Mucosa of stomach (tissue), 1 donor: ENCODE results near the gene OTUB2.

ENCODE experiments used
- H3K27me3 ChIP-seq: one replicate; pipeline ENCODE4 v1.7.0; 2013; ENCODE audit warnings: mild to moderate bottlenecking, low read length; ENCODE audit not compliant: control insufficient read depth, insufficient read depth
- H3K36me3 ChIP-seq: one replicate; pipeline ENCODE4 v1.7.0; 2013; ENCODE audit warnings: low read length; ENCODE audit not compliant: control insufficient read depth, insufficient read depth
- H3K4me1 ChIP-seq: one replicate; pipeline ENCODE4 v1.7.0; 2013; ENCODE audit warnings: mild to moderate bottlenecking, low read length; ENCODE audit not compliant: control insufficient read depth, insufficient read depth
- H3K4me3 ChIP-seq: one replicate; pipeline ENCODE4 v1.7.0; 2013; ENCODE audit warnings: low read length
- H3K9ac ChIP-seq: one replicate; pipeline ENCODE4 v1.7.0; 2013; ENCODE audit warnings: mild to moderate bottlenecking, low read length, moderate library complexity
- H3K9me3 ChIP-seq: one replicate; pipeline ENCODE4 v1.7.0; 2013; ENCODE audit warnings: mild to moderate bottlenecking, low read length, moderate library complexity; ENCODE audit not compliant: control insufficient read depth
- donor health status: Pancreatic carcinoma.

OTUB2 gene

GRCh38 chr14:94046696-94047250 is 20.6 kb downstream of the OTUB2 start:
- no peaks in the 10 kb centered on the region for H3K27me3 ChIP-seq
- H3K36me3 ChIP-seq: peaks cover 21% of the 10 kb centered on the region
- H3K9me3 ChIP-seq: no peaks in the 10 kb centered on the region
- no peak overlapping the region for H3K4me3 ChIP-seq
- no peaks in the 10 kb centered on the region for H3K4me1 ChIP-seq
- no peak overlapping the region for H3K9ac ChIP-seq

- Histone ChIP-seq H3K27me3 (no peaks in the 10 kb centered on the region), H3K36me3 (peaks cover 21% of the 10 kb centered on the region), H3K9ac (no peak overlapping the region), H3K4me1 (no peaks in the 10 kb centered on the region), H3K9me3 (no peaks in the 10 kb centered on the region), H3K4me3 (no peak overlapping the region)
These were observed 21.4 kb downstream of the OTUB2 start for GRCh38 chr14:94047581-94047980.

- Histone ChIP-seq H3K27me3 (no peaks in the 10 kb centered on the region), H3K9me3 (no peaks in the 10 kb centered on the region), H3K4me3 (no peak overlapping the region), H3K4me1 (no peaks in the 10 kb centered on the region), H3K36me3 (peaks cover 21% of the 10 kb centered on the region), H3K9ac (no peak overlapping the region)
These were observed 22.8 kb downstream of the OTUB2 start for GRCh38 chr14:94048691-94049624.

GRCh38 chr14:94049625-94050023 is 23.5 kb downstream of the OTUB2 start:
- H3K9ac ChIP-seq: no peak overlapping the region
- no peak overlapping the region for H3K4me3 ChIP-seq
- no peaks in the 10 kb centered on the region for H3K27me3 ChIP-seq
- no peaks in the 10 kb centered on the region for H3K9me3 ChIP-seq
- H3K4me1 ChIP-seq: no peaks in the 10 kb centered on the region
- H3K36me3 ChIP-seq: peaks cover 21% of the 10 kb centered on the region

GRCh38 chr14:94050231-94050880 is 24.2 kb downstream of the OTUB2 start:
- no peaks in the 10 kb centered on the region for H3K9me3 ChIP-seq
- H3K9ac ChIP-seq: no peak overlapping the region
- no peaks in the 10 kb centered on the region for H3K4me1 ChIP-seq
- no peak overlapping the region for H3K4me3 ChIP-seq
- H3K36me3 ChIP-seq: peaks cover 19% of the 10 kb centered on the region
- H3K27me3 ChIP-seq: no peaks in the 10 kb centered on the region

GRCh38 chr14:94051115-94051514 is 25.0 kb downstream of the OTUB2 start:
- no peak overlapping the region for H3K9ac ChIP-seq
- H3K36me3 ChIP-seq: peaks cover 16% of the 10 kb centered on the region
- no peak overlapping the region for H3K4me3 ChIP-seq
- no peaks in the 10 kb centered on the region for H3K27me3 ChIP-seq
- H3K9me3 ChIP-seq: no peaks in the 10 kb centered on the region
- no peaks in the 10 kb centered on the region for H3K4me1 ChIP-seq

- H3K4me3 ChIP-seq: no peak overlapping the region
- H3K4me1 ChIP-seq: no peaks in the 10 kb centered on the region
- H3K9ac ChIP-seq: no peak overlapping the region
- no peaks in the 10 kb centered on the region for H3K27me3 ChIP-seq
- no peaks in the 10 kb centered on the region for H3K9me3 ChIP-seq
- peaks cover 16% of the 10 kb centered on the region for H3K36me3 ChIP-seq
These were observed 25.6 kb downstream of the OTUB2 start for GRCh38 chr14:94051779-94052178.

- no peaks in the 10 kb centered on the region for H3K9me3 ChIP-seq
- H3K36me3 ChIP-seq: peaks cover 16% of the 10 kb centered on the region
- H3K4me3 ChIP-seq: no peak overlapping the region
- H3K4me1 ChIP-seq: no peaks in the 10 kb centered on the region
- H3K27me3 ChIP-seq: no peaks in the 10 kb centered on the region
- no peak overlapping the region for H3K9ac ChIP-seq
These were observed 26.1 kb downstream of the OTUB2 start for GRCh38 chr14:94052199-94052598.

GRCh38 chr14:94052662-94053061 is 26.5 kb downstream of the OTUB2 start:
- Histone ChIP-seq H3K4me1 (no peaks in the 10 kb centered on the region), H3K36me3 (peaks cover 16% of the 10 kb centered on the region), H3K9ac (no peak overlapping the region), H3K9me3 (no peaks in the 10 kb centered on the region), H3K4me3 (no peak overlapping the region), H3K27me3 (no peaks in the 10 kb centered on the region)

- Histone ChIP-seq H3K9me3 (no peaks in the 10 kb centered on the region), H3K4me3 (no peak overlapping the region), H3K36me3 (peaks cover 17% of the 10 kb centered on the region)
These were observed 28.3 kb downstream of the OTUB2 start for GRCh38 chr14:94054401-94054800.

GRCh38 chr14:94054936-94055335 is 28.8 kb downstream of the OTUB2 start:
- no peak overlapping the region for H3K4me3 ChIP-seq
- H3K4me1 ChIP-seq: no peaks in the 10 kb centered on the region
- no peaks in the 10 kb centered on the region for H3K27me3 ChIP-seq
- no peaks in the 10 kb centered on the region for H3K9me3 ChIP-seq
- H3K9ac ChIP-seq: no peak overlapping the region
- H3K36me3 ChIP-seq: peaks cover 13% of the 10 kb centered on the region

More at GRCh38 chr14:94054401-94054800, 28.3 kb downstream of the OTUB2 start:
- H3K4me1 ChIP-seq: no peaks in the 10 kb centered on the region
- no peaks in the 10 kb centered on the region for H3K27me3 ChIP-seq
- H3K9ac ChIP-seq: no peak overlapping the region
